CD4-positive, alpha-beta T cell treated with Interleukin-15 for 1 hour (primary cell): ENCODE measurements around the gene MEGF6.

ENCODE experiments used
- DNase-seq: peaks from one replicate; pipeline ENCODE4 v3.0.0-alpha.2; 2020

MEGF6 gene

GRCh38 chr1:3606779-3607702 is 4.3 kb downstream of the MEGF6 start:
- no peak for DNase-seq

- no peak for DNase-seq
These were observed 6.1 kb downstream of the MEGF6 start for GRCh38 chr1:3604997-3605823.

GRCh38 chr1:3604468-3604974 is 6.8 kb downstream of the MEGF6 start:
- no peak for DNase-seq

GRCh38 chr1:3603571-3604467 is 7.5 kb downstream of the MEGF6 start:
- no peak for DNase-seq

- DNase-seq: no peak
These were observed 8.2 kb downstream of the MEGF6 start for GRCh38 chr1:3603156-3603555.

- no peak for DNase-seq
These were observed 8.9 kb downstream of the MEGF6 start for GRCh38 chr1:3602375-3602774.

- DNase-seq: no peak
These were observed 9.6 kb downstream of the MEGF6 start for GRCh38 chr1:3601743-3602142.

GRCh38 chr1:3600354-3600753 is 11.0 kb downstream of the MEGF6 start:
- DNase-seq: no peak

- no peak for DNase-seq
These were observed 11.5 kb downstream of the MEGF6 start for GRCh38 chr1:3599816-3600215.

- no peak for DNase-seq
These were observed 12.0 kb downstream of the MEGF6 start for GRCh38 chr1:3599286-3599811.

GRCh38 chr1:3598522-3599285 is 12.6 kb downstream of the MEGF6 start:
- DNase-seq: no peak

- DNase-seq: no peak
These were observed 13.2 kb downstream of the MEGF6 start for GRCh38 chr1:3598051-3598491.

- DNase-seq: peak; percentile 24
These were observed 13.7 kb downstream of the MEGF6 start for GRCh38 chr1:3597599-3597964.

- DNase-seq: no peak
These were observed 14.4 kb downstream of the MEGF6 start for GRCh38 chr1:3596663-3597598.

- no peak for DNase-seq
These were observed 15.4 kb downstream of the MEGF6 start for GRCh38 chr1:3595949-3596348.

GRCh38 chr1:3594706-3595377 is 16.5 kb downstream of the MEGF6 start:
- DNase-seq: no peak

- no peak for DNase-seq
These were observed 17.6 kb downstream of the MEGF6 start for GRCh38 chr1:3593745-3594144.

GRCh38 chr1:3593334-3593733 is 18.0 kb downstream of the MEGF6 start:
- DNase-seq: no peak

- DNase-seq: no peak
These were observed 20.1 kb downstream of the MEGF6 start for GRCh38 chr1:3590951-3591865.
